GM10248 (cell line): ENCODE measurements around the gene AKNA.

Experiments
- CTCF ChIA-PET: fragments of 300-600 bp; sonication (Branson Sonifier 250); formaldehyde crosslinking; extraction: SDS; loops from one replicate; lab custom pipeline; 2021; ENCODE audit warnings: antibody characterized with exemption; lab: Yijun Ruan, JAX
- POLR2A ChIA-PET: fragments of 350-650 bp; sonication (Branson Sonifier 250); formaldehyde crosslinking; extraction: SDS; loops from one replicate; lab custom pipeline; 2020; ENCODE audit warnings: antibody characterized with exemption; lab: Yijun Ruan, JAX
- DNase-seq: peaks from one replicate; pipeline ENCODE4 v3.0.0; 2012; ENCODE audit errors: extremely low spot score
- TF ChIP-seq, protein P1 (sequence below): IDR thresholded peaks from 2 replicates; pipeline ENCODE4 v1.5.1; 2012; ENCODE audit warnings: mild to moderate bottlenecking, low read depth; ENCODE audit errors: extremely low read depth, missing control alignments, control extremely low read depth

AKNA gene

DNA sequence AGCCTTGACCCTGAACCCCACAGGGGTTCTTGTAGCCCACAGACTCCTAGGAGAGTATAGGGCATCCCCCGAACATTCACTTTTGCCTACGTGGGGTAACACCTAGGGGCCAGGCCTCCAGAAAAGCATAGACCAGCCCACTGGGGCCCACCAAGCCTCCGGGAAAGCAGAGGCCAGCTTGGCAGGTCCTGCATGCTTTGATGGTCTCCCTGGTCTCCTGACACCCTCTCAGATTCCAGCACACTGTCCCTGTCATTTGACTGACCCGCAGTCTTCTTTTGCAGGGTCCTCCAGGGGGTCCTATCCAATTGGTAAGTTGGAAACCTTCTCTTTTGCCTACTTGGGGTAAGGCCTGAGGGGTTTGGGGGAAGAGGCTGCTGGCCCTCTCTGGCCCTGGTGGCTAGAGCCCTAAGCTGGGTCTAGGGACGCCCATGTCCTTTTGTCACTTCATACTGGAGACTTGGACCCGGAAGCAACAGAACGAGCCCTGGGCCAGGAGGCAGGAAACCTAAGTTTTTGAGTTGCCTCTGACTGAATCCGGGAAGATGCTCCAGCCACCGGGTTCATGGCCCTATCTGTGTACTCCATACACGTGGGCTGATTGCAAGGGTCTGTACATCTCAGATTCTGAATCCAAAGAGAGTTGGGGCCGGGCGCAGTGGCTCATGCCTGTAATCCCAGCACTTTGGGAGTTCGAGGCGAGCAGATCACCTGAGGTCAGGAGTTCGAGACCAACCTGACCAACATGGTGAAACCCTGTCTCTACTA lies 85.8 kb downstream of the AKNA start:
- CTCF ChIA-PET = no interaction called here
- no peak for DNase-seq
- TF ChIP-seq, protein P1, sequence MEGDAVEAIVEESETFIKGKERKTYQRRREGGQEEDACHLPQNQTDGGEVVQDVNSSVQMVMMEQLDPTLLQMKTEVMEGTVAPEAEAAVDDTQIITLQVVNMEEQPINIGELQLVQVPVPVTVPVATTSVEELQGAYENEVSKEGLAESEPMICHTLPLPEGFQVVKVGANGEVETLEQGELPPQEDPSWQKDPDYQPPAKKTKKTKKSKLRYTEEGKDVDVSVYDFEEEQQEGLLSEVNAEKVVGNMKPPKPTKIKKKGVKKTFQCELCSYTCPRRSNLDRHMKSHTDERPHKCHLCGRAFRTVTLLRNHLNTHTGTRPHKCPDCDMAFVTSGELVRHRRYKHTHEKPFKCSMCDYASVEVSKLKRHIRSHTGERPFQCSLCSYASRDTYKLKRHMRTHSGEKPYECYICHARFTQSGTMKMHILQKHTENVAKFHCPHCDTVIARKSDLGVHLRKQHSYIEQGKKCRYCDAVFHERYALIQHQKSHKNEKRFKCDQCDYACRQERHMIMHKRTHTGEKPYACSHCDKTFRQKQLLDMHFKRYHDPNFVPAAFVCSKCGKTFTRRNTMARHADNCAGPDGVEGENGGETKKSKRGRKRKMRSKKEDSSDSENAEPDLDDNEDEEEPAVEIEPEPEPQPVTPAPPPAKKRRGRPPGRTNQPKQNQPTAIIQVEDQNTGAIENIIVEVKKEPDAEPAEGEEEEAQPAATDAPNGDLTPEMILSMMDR = no peak
- POLR2A ChIA-PET = no interaction called here

DNA sequence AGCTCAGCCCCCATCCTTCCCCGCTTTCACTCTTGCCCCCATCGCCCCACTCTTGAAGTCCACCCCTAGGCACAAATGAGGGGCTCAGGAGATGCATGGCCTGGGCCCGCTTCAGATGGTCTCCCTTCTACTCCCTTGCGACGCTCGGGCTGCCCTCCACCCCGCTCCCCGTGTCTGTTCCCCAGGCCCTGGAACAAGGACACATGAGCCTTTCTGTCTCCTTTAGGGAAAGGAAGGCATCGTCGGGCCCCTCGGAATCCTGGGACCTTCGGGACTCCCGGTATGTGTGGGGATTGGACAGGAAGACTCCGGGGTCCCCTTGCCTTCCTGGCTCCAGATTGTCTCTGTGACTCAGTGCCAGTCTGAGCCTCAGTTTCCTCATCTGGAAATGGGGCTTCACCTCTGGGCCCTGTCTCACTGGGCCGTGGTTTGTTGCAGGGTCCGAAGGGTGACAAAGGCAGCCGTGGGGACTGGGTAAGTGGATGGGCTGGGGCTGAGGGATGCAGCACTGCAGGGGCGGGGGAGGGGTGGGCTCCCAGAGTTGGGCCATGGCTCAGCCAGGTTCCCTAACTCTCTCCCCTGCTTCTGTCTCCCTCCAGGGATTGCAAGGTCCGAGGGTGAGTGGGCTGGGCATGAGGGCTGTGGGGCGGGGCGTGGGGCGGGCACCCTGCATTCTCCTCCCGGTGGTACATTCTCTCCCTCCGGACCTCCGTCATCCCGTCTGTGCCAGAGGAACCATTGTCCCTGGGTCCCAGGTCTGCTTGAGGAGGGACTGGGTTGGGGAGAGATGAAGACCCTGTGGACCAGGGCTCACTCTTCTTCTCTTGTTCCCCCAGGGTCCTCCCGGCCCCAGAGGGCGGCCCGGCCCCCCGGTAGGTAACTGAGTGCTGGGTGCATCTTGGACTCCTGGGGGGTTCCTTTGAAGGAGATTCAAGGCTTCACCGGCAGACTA lies 86.7 kb downstream of the AKNA start:
- ChIA-PET CTCF (interaction anchor here (1.9 to 2.2 kb wide), 2 partner anchors 10 to 219 kb away, joined by 10 to 12 read pairs; no protein-coding TSS in a partner anchor), POLR2A (no interaction called here)
- TF ChIP-seq, protein P1 = no peak
- no peak for DNase-seq

DNA sequence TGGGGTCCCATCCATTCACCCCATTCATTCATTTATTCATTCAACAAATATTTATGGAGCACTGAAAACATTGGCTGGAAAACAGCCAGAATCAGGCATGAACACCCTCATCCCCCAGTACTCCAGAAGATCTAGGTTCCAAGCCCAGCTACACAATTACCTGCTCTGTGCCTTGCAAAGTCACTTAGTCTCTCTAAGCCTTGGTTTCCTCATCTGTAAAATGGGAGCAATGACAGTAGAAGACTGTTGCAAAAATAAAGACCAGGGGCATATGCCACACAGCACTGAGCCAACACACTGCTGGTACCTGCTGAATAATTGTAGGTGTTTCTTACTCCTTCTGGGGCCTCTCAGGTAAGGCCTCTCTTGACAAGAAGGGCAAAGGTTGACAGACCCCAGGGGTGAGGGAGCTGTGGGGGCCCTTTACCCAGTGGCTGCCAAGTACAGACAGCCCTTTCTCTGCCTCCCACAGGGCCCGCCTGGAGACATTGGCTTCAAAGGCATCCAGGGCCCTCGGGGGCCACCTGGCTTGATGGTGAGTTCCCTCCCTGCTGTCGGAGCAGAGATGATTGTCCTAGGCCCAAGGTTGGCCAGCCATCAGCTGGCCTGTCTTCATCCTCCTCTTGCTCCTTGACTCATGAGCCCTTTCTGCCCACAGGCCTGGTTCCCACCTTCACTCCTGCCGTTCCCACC lies 87.5 kb downstream of the AKNA start:
- ChIA-PET POLR2A (no interaction called here), CTCF (interaction anchor here (1.2 to 2.2 kb wide), 4 partner anchors 9 to 218 kb away, joined by 3 to 12 read pairs (median 6); no protein-coding TSS in a partner anchor)
- TF ChIP-seq, protein P1 = no peak
- DNase-seq = no peak

DNA sequence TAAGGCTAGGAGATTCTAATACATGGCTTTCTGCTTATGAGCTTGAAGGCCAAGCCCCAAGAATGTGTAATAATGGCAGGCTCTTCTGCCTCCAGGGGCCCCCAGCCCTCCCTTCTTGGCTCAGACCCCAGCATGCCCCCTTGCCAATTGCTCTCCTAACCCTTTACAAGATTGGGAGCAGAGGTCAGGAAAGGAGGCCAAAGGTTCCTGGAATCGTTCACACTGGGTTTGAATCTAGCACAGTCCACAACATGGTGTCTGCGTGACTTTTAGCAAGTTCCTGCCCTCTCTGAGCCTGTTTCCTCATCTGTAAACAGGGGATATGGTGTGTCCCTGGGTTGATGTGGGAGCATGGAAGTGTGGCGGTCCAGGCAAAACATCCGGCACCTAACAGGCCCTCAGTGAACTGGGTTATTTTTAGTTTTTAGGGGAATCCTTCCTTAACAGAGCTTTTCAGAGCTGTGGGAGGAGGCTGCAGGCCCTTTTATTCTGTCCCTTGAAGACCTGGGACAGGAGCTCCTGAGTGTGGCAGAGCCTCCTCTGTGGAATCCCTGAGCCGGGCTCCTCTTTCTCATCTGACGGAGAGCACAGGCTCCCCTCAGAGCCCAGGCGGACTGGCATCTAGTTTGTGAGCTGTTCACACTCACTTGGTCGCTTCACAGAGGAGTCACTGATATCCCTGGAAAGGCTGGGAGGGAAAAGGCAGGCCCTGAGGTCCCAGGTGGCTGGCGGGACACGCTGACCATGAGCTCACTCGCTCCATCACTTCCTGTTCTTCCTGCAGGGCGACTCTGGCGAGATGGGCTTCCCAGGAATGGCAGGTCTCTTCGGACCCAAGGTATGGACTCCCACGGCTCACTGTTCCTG lies 88.3 kb downstream of the AKNA start:
- DNase-seq = no peak
- TF ChIP-seq, protein P1 = no peak
- POLR2A ChIA-PET = no interaction called here
- CTCF ChIA-PET = interaction anchor here (1.2 to 2.2 kb wide), 4 partner anchors 8 to 217 kb away, joined by 3 to 12 read pairs (median 6); no protein-coding TSS in a partner anchor

DNA sequence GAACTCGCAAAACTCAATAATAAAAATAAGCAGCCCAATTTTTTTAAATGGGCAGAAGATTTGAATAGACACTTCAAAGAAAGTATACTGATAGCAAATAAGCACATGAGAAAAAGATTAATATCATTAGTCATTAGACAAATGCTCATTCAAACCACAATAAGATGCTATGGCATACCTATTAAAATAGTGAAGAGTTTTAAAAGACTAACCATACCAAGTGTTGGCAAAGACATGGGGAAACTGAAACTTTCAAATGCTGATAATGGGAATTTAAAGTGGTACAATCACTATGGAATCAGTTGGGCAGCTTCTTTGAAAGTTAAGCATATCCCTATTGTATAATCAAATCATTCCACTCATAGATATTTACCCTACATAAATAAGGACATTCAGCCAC lies 91.4 kb downstream of the AKNA start:
- POLR2A ChIA-PET = no interaction called here
- no peak for DNase-seq
- CTCF ChIA-PET = no interaction called here
- TF ChIP-seq, protein P1 = no peak
